Coronary artery (tissue), 2 donors: Measurements from ENCODE around the gene PDE8B.

Source experiments
- DNase-seq: peaks from one replicate; pipeline ENCODE4 v3.0.0-alpha.2; 2017; ENCODE audit warnings: low spot score
- H3K27ac ChIP-seq, 2 donors: fragments of 200-600 bp; sonication (generic); one replicate each; pipeline ENCODE4 v1.5.1; 2016 to 2019
- H3K4me3 ChIP-seq: fragments of 200-600 bp; sonication (generic); 2 replicates; pipeline ENCODE4 v1.5.1; 2016; ENCODE audit warnings: mild to moderate bottlenecking, moderate library complexity
- CTCF ChIP-seq: fragments of 200-600 bp; sonication (generic); IDR thresholded peaks from one replicate; pipeline ENCODE4 v1.5.1; 2019; ENCODE audit warnings: antibody characterized with exemption

Gene PDE8B

GRCh38 chr5:77282337-77283027 is 72.0 kb downstream of the PDE8B start:
- H3K4me3 ChIP-seq = no peak overlapping the region
- peak overlapping the region in 1 of 2 donors; percentile 4 for H3K27ac ChIP-seq
- TF ChIP-seq CTCF = no peak
- DNase-seq = no peak

DNA sequence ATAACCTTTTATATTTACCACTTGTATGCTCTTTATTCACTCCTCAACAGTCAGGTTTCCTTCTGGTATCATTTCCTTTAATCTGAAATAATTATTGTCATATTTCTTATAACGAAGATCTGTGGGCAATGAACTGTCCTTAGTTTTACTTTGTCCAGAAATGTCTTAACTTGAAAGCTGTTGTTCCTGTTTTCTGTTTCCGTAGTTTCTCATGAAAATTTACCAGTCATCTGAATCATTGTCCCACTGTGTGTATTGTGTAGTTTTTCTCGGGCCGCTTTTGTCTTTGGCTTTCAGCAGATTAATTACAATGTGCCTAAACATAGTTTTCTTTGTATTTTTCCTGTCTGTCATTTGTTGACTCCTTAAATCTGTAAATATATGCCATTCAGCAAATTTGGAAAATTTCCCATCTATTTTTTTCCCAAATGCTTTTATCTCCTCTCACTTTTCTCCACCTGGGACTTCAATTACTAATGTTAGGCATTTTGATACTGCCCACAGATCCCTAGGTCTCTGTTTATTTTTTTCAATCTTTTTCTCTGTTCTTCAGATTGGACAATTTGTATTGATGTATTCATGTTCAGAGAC is 74.9 kb downstream of the PDE8B start:
- no peak for TF ChIP-seq CTCF
- DNase-seq = no peak
- H3K27ac ChIP-seq = no peak overlapping the region
- no peak overlapping the region for H3K4me3 ChIP-seq

DNA sequence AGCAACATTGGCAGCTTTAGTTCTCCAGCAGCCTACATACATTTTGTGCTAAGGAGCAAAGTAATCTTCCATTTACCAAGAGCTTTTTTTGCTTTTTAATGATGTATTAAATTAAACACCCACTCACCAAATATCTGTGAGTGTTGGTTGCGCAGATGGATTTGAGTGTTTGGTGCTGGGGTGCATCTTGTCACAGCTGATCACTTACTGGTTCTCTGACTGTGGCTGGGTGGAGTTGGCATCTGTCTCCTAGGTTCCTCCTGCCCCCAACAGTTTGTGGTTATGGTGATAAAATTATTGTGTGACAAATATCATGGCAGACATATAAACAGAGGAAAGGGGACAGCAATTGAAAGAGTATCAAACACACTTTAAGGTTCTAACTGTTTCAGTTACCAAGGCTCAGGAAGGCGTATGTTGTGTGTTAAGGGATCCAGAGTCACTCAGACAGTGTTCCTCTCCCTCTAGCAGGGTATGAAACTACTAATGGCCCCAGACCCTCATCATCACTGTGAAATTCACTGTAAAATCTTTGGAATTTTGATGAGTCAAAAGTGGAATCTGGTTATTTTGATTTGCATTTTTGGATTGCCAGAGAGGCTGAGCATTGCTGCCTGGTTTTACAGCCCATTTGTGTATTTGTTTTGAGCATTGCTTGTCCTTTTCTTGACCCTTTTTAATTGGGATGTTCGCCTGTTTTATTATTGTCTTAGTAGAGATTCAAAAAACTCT is 81.7 kb downstream of the PDE8B start:
- no peak for DNase-seq
- Histone ChIP-seq H3K4me3 (no peak overlapping the region), H3K27ac (no peak overlapping the region)
- TF ChIP-seq CTCF = no peak

- Histone ChIP-seq H3K27ac (no peak overlapping the region), H3K4me3 (no peak overlapping the region)
- no peak for DNase-seq
- no peak for TF ChIP-seq CTCF
Observed at GRCh38 chr5:77294185-77294584, 83.7 kb downstream of the PDE8B start.

DNA sequence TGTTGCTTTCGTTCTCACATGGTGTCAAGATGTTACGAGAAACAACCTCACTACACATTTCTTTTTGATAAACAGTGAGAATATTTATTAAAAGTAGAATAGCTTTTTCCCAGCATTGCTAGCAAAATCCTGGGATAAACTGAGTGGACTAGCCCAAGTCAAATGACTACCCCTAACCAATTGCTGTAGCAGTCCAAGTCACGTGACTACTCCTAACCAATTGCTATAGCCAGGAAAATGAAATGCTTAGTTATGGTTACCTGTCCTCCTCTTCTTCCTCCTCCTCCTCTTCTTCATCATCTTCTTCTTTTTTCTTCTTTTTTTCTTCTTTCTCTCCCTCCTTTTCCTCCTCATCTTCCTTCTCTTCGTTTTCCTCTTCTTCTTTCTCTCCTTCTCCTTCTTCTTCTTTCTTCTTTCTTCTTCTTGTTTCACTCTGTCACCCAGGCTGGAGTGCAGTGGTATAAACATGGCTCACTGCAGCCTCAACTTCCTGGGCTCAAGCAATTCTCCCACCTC is 85.4 kb downstream of the PDE8B start:
- no peak for TF ChIP-seq CTCF
- Histone ChIP-seq H3K27ac (no peak overlapping the region), H3K4me3 (no peak overlapping the region)
- no peak for DNase-seq

GRCh38 chr5:77298146-77298545 is 87.7 kb downstream of the PDE8B start:
- no peak for TF ChIP-seq CTCF

More at GRCh38 chr5:77298146-77298545, 87.7 kb downstream of the PDE8B start:
- no peak for DNase-seq
- Histone ChIP-seq H3K27ac (no peak overlapping the region), H3K4me3 (no peak overlapping the region)
